H9 (cell line): ENCODE data around the gene C1orf122. TPM values are rescaled to one million over a fixed set of nuclear protein-coding genes. Genes with fewer than 3 reads are reported as not detected.

Experiments
- DNase-seq: peaks from one replicate; pipeline ENCODE4 v3.0.0-alpha.2; 2017
- H2AFZ ChIP-seq: one replicate; pipeline ENCODE4 v1.6.1; 2013; ENCODE audit warnings: mild to moderate bottlenecking, low read length, control low read depth, moderate library complexity
- H2AK5ac ChIP-seq: 2 replicates; pipeline ENCODE4 v1.6.1; 2013; ENCODE audit warnings: low read length, control low read depth, mixed read lengths; ENCODE audit not compliant: insufficient read length
- H2BK120ac ChIP-seq: one replicate; pipeline ENCODE4 v1.6.1; 2013; ENCODE audit warnings: low read depth, mild to moderate bottlenecking, low read length, control low read depth, inconsistent platforms; ENCODE audit not compliant: poor library complexity, severe bottlenecking
- H2BK12ac ChIP-seq: 2 replicates; pipeline ENCODE4 v1.6.1; 2013; ENCODE audit warnings: low read length, control low read depth, mixed read lengths, low read depth; ENCODE audit not compliant: insufficient read length
- H2BK15ac ChIP-seq: 2 replicates; pipeline ENCODE4 v1.6.1; 2013; ENCODE audit warnings: low read depth, low read length, control low read depth
- H2BK20ac ChIP-seq: one replicate; pipeline ENCODE4 v1.6.1; 2013; ENCODE audit warnings: low read depth, mild to moderate bottlenecking, low read length, control low read depth, inconsistent platforms; ENCODE audit not compliant: poor library complexity, severe bottlenecking
- H2BK5ac ChIP-seq: 2 replicates; pipeline ENCODE4 v1.6.1; 2013; ENCODE audit warnings: low read length, control low read depth, mixed read lengths; ENCODE audit not compliant: insufficient read length
- H3K14ac ChIP-seq: 2 replicates; pipeline ENCODE4 v1.6.1; 2013; ENCODE audit warnings: low read length, control low read depth; ENCODE audit not compliant: insufficient read depth
- H3K18ac ChIP-seq: 2 replicates; pipeline ENCODE4 v1.6.1; 2013; ENCODE audit warnings: low read depth, mild to moderate bottlenecking, mixed read lengths, low read length, control low read depth; ENCODE audit not compliant: insufficient read length
- H3K23ac ChIP-seq: 2 replicates; pipeline ENCODE4 v1.6.1; 2013; ENCODE audit warnings: low read length, control low read depth, mixed read lengths, low read depth; ENCODE audit not compliant: insufficient read length
- H3K23me2 ChIP-seq: 2 replicates; pipeline ENCODE4 v1.6.1; 2013; ENCODE audit warnings: low read depth, mild to moderate bottlenecking, mixed read lengths, low read length, control low read depth; ENCODE audit not compliant: insufficient read length, poor library complexity, severe bottlenecking
- H3K27ac ChIP-seq: 2 replicates; pipeline ENCODE4 v1.5.1; 2013; ENCODE audit warnings: low read length, control low read depth, mixed read lengths, low read depth; ENCODE audit not compliant: insufficient read length
- H3K27me3 ChIP-seq: 2 replicates; pipeline ENCODE4 v1.6.1; 2013; ENCODE audit warnings: low read length, control low read depth, inconsistent platforms; ENCODE audit not compliant: insufficient read depth
- H3K4ac ChIP-seq: 2 replicates; pipeline ENCODE4 v1.6.1; 2013; ENCODE audit warnings: low read depth, mild to moderate bottlenecking, control low read depth, inconsistent platforms, low read length, moderate library complexity
- H3K4me1 ChIP-seq: 2 replicates; pipeline ENCODE4 v1.6.1; 2013; ENCODE audit warnings: low read length, control low read depth, inconsistent platforms; ENCODE audit not compliant: insufficient read depth
- H3K4me2 ChIP-seq: 2 replicates; pipeline ENCODE4 v1.6.1; 2013; ENCODE audit warnings: low read length, control low read depth, mixed read lengths; ENCODE audit not compliant: insufficient read length, insufficient read depth
- H3K56ac ChIP-seq: 2 replicates; pipeline ENCODE4 v1.6.1; 2013; ENCODE audit warnings: low read depth, mild to moderate bottlenecking, mixed read lengths, low read length, control low read depth; ENCODE audit not compliant: insufficient read length
- H3K79me1 ChIP-seq: 2 replicates; pipeline ENCODE4 v1.6.1; 2013; ENCODE audit warnings: low read depth, mild to moderate bottlenecking, moderate library complexity, low read length, control low read depth, inconsistent platforms; ENCODE audit not compliant: insufficient read depth, poor library complexity, severe bottlenecking
- H3K79me2 ChIP-seq: 2 replicates; pipeline ENCODE4 v1.6.1; 2013; ENCODE audit warnings: low read length, control low read depth, inconsistent platforms; ENCODE audit not compliant: insufficient read depth
- H3K9ac ChIP-seq: 2 replicates; pipeline ENCODE4 v1.6.1; 2013; ENCODE audit warnings: low read length, control low read depth, mixed read lengths; ENCODE audit not compliant: insufficient read length; ENCODE audit errors: extremely low read depth
- H3K9me3 ChIP-seq: one replicate; pipeline ENCODE4 v1.6.1; 2013; ENCODE audit warnings: low read depth, low read length, inconsistent platforms; ENCODE audit not compliant: control insufficient read depth
- H3T11ph ChIP-seq: one replicate; pipeline ENCODE4 v1.6.1; 2013; ENCODE audit warnings: mild to moderate bottlenecking, low read length, control low read depth, inconsistent platforms
- H4K20me1 ChIP-seq: one replicate; pipeline ENCODE4 v1.6.1; 2013; ENCODE audit not compliant: control insufficient read depth, insufficient read length, insufficient read depth
- H4K5ac ChIP-seq: 2 replicates; pipeline ENCODE4 v1.6.1; 2013; ENCODE audit warnings: low read depth, mild to moderate bottlenecking, mixed read lengths, low read length, control low read depth; ENCODE audit not compliant: insufficient read length
- H4K8ac ChIP-seq: replicated peaks from 2 replicates; pipeline ENCODE4 v1.6.1; 2013; ENCODE audit warnings: low read length, control low read depth, mixed read lengths, low read depth; ENCODE audit not compliant: insufficient read length
- H4K91ac ChIP-seq: 2 replicates; pipeline ENCODE4 v1.6.1; 2013; ENCODE audit warnings: low read depth, mild to moderate bottlenecking, moderate library complexity, mixed read lengths, low read length, control low read depth; ENCODE audit not compliant: insufficient read length
- H3K27ac Mint-ChIP-seq, 3 experiments: 2 replicates in 2 of 3; 3 replicates in 1 of 3; pipeline ENCODE4 v1.8.0; 2020 to 2021; ENCODE audit warnings: mixed read lengths in 3 of 3, mild to moderate bottlenecking in 1 of 3, moderate library complexity in 1 of 3
- H3K27me3 Mint-ChIP-seq: 2 replicates; pipeline ENCODE4 v1.8.0; 2021; ENCODE audit warnings: low read depth, mild to moderate bottlenecking, moderate library complexity, mixed read lengths
- H3K36me3 Mint-ChIP-seq, 3 experiments: 2 replicates in 2 of 3; 3 replicates in 1 of 3; pipeline ENCODE4 v1.8.0; 2020 to 2021; ENCODE audit warnings: low read depth in 3 of 3, mixed read lengths in 3 of 3; ENCODE audit not compliant: insufficient read depth in 1 of 3
- H3K4me1 Mint-ChIP-seq, 2 experiments: 2 replicates each; pipeline ENCODE4 v1.8.0; 2020; ENCODE audit warnings: mixed read lengths in 2 of 2
- H3K4me3 Mint-ChIP-seq, 2 experiments: 2 replicates in 1 of 2; 3 replicates in 1 of 2; pipeline ENCODE4 v1.8.0; 2020 to 2021; ENCODE audit warnings: mild to moderate bottlenecking in 2 of 2, mixed read lengths in 2 of 2, moderate library complexity in 1 of 2
- H3K9me3 Mint-ChIP-seq, 2 experiments: 2 replicates in 1 of 2; 3 replicates in 1 of 2; pipeline ENCODE4 v1.8.0; 2020; ENCODE audit warnings: mild to moderate bottlenecking in 2 of 2, mixed read lengths in 2 of 2, moderate library complexity in 1 of 2
- WGBS: extraction: QIAGEN DNeasy Blood & Tissue Kit; methylation state at CpG from one replicate; pipeline ENCODE4 v1.1.7; 2013; ENCODE audit warnings: missing lambda C conversion rate, low lambda C conversion rate, mixed read lengths; ENCODE audit not compliant: insufficient read length; ENCODE audit errors: extremely low coverage; 5-methylcytosine and 5-hydroxymethylcytosine counted together
- total RNA-seq: library from RNA; stranded (reverse); gene quantifications from 2 replicates; pipeline ENCODE4 v1.2.1, GENCODE V29; 2021
- TF ChIP-seq, protein P1 (sequence below): fragments of 200-600 bp; sonication (generic); conservative IDR thresholded peaks from 3 replicates; pipeline ENCODE4 v1.8.0; 2021; ENCODE audit warnings: antibody characterized with exemption, mild to moderate bottlenecking

C1orf122 gene
- total RNA-seq, 1 experiment from 2014 or later, result 59.3 TPM

DNA sequence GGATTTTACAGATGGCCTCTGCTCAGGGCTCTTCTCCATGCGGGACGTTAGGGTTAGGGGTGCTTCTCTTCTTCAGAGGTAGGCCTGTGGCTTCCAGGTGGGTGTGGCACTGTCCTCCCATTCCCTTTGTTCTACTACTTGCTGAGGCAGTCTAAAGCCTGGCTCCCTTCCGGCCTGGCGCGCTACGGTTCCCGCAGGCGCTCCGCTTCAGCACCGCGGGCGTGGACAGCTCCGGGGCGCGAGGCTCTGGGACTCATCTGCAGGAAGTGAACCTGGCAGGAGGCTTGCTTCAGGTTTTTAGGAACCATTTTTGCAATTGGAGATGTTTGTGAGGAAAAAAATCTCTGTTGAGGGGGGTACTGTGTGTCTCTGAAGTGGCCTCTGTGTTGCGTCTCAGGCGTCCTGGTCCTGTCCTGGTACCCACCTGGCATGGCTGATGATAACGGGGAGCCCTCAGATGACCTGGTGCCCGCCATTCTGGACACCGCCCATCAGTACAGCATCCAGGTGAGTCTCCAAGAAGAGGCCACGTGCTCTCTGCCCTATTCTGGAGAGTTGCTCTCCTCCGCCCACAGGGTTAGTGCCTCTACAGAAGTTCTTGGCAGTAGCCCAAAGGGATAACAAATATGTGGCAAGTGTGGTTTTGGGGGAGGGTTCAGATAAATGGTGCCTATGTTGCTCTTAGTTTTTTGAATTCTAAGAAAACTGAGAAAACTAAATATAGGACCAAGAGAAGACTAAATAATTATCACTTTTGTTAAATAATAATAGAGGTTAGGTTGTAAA, 12.1 kb upstream of the C1orf122 start:
- Histone ChIP-seq H3K9ac (no peak overlapping the region), H3T11ph (no peak overlapping the region), H3K18ac (no peak overlapping the region), H3K4ac (no peak overlapping the region), H3K27me3 (peaks cover 7% of the 10 kb centered on the region; the same call in 1 of the 2 replicates), H2AK5ac (no peak overlapping the region), H4K20me1 (no peaks in the 10 kb centered on the region), H3K27ac (no peak overlapping the region), H4K91ac (no peak overlapping the region), H3K56ac (no peak overlapping the region), H2BK5ac (no peak overlapping the region), H3K23me2 (no peaks in the 10 kb centered on the region), H2BK12ac (no peak overlapping the region), H2BK20ac (no peak overlapping the region), H2BK120ac (no peak overlapping the region), H3K79me1 (no peaks in the 10 kb centered on the region), H3K14ac (no peak overlapping the region), H2BK15ac (no peak overlapping the region), H4K5ac (no peak overlapping the region), H3K9me3 (no peaks in the 10 kb centered on the region), H3K79me2 (no peaks in the 10 kb centered on the region), H4K8ac (no peak overlapping the region), H3K23ac (no peak overlapping the region), H2AFZ (no peak overlapping the region), H3K4me2 (peak overlapping the region; percentile 13), H3K4me1 (no peaks in the 10 kb centered on the region; the same call in 1 of the 2 replicates)
- H3K9me3 Mint-ChIP-seq, result no peaks in the 10 kb centered on the region
- peaks cover 0 to 43% (median 15%) of the 10 kb centered on the region in 3 experiments; a peak in 4 of 7 replicates for H3K36me3 Mint-ChIP-seq
- H3K4me1 Mint-ChIP-seq, result peaks cover 7 to 12% of the 10 kb centered on the region in 2 experiments
- H3K4me3 Mint-ChIP-seq, result peak overlapping the region; percentile 75 to 80
- H3K27me3 Mint-ChIP-seq, result peaks cover 37% of the 10 kb centered on the region
- no CpG with 5 or more reads among the region's 22 CpGs for WGBS
- peak; percentile 89 for DNase-seq
- TF ChIP-seq, protein P1, sequence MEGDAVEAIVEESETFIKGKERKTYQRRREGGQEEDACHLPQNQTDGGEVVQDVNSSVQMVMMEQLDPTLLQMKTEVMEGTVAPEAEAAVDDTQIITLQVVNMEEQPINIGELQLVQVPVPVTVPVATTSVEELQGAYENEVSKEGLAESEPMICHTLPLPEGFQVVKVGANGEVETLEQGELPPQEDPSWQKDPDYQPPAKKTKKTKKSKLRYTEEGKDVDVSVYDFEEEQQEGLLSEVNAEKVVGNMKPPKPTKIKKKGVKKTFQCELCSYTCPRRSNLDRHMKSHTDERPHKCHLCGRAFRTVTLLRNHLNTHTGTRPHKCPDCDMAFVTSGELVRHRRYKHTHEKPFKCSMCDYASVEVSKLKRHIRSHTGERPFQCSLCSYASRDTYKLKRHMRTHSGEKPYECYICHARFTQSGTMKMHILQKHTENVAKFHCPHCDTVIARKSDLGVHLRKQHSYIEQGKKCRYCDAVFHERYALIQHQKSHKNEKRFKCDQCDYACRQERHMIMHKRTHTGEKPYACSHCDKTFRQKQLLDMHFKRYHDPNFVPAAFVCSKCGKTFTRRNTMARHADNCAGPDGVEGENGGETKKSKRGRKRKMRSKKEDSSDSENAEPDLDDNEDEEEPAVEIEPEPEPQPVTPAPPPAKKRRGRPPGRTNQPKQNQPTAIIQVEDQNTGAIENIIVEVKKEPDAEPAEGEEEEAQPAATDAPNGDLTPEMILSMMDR, result no peak
- H3K27ac Mint-ChIP-seq, result no peak overlapping the region; a peak in 1 of 7 replicates
